Spleen (tissue), 7 donors: ENCODE measurements around the gene ST8SIA6.

ENCODE experiments used
- CTCF ChIP-seq, 11 experiments: fragments of 200-600 bp in 7 of 11; fragments of 450-650 bp in 4 of 11; sonication (generic) in 4 of 11; IDR thresholded peaks in 8 of 11; conservative IDR thresholded peaks in 3 of 11; 1 replicate in 7 of 11; 2 replicates in 4 of 11; pipeline versions ENCODE4 v1.4.0 to v1.8.0; 2016 to 2021; ENCODE audit warnings: antibody characterized with exemption in 11 of 11, inconsistent platforms in 4 of 11, mild to moderate bottlenecking in 1 of 11
- POLR2A ChIP-seq, 3 donors: fragments of 450-650 bp; IDR thresholded peaks; one replicate each; pipeline ENCODE4 v1.5.1; 2017; ENCODE audit warnings: antibody characterized with exemption in 3 of 3, mild to moderate bottlenecking in 1 of 3
- POLR2AphosphoS5 ChIP-seq, 3 donors: sonication (generic); formaldehyde crosslinking; IDR thresholded peaks; one replicate each; pipeline ENCODE4 v1.5.1; 2017; ENCODE audit warnings: antibody characterized with exemption in 3 of 3
- donor health status: DM: no; HTN: no; CAD: no; lungs with moderate emphysema.
- donor health status: DM: no; HTN: no; CAD: no.
- donor health status: DM: no; HTN: no; CAD: no.

- TF ChIP-seq CTCF (IDR thresholded peaks at IDR 0.05 in 8 of 11, conservative IDR thresholded peaks at IDR 0.05 in 3 of 11), result no peak
- no peak for TF ChIP-seq POLR2A (IDR thresholded peaks at IDR 0.05)
- no peak for TF ChIP-seq POLR2AphosphoS5 (IDR thresholded peaks at IDR 0.05)
These were observed 123.9 kb downstream of the ST8SIA6 start for GRCh38 chr10:17330501-17330900.
